ENCODE data around the gene GPR161.

GPR161 gene

DNA sequence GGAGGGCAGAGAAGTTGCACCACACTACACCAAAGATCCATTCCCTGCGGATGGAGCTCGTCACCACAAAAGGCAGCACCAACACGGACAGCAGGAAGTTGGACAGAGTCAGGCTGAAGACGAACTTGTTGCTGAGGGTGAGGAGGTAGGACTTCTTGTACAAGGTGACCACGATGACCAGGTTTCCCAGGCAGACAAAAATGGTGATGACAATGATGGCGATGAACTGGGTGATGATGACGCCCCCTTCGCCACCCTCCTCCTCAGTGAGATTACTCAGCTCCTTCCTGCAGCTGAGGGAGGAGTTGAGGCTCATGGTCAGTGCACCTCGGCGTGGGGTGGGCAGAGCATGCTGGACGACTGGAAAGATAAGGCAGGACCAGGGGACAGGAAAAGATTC, 32.2 kb downstream of the GPR161 start:
- DNase-seq = no peak

DNA sequence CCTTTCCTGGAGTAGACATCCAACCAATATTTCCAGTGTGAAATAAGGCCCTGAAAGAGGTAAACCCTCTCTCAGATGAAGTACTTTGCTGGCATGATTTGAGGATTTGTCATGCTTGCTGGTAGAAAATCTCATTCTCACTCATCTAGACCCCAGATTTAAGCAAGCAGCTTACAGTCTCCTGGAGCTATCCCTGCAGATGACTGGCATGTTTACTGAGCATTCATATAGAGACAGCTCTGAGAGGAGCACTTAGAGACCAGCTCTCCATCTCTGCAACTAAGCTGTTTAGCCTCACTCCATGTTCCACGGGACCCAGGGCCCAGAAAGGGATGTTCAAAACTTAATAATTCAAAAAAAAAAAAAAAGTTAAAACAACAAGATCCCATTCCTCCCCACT, 34.2 kb downstream of the GPR161 start:
- DNase-seq = no peak

DNA sequence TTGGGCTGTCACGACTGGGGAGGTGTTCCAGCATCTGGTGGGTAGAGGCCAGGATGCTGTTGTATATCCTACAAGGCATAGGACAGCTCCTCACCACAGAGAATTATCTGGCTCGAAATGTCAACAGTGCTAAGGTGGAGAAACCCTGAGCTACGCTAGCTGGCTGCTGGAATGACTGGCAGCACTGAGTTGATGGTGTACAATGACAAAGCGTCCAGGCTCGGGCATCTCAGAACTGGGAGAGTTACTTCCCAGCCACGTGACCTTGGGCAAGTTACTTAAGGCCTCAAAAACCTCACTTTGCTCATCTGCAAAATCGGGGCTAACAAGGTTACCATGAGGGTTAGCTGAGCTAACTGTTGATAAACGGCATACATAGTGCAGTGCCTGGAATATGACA, 35.4 kb downstream of the GPR161 start:
- DNase-seq = no peak

DNA sequence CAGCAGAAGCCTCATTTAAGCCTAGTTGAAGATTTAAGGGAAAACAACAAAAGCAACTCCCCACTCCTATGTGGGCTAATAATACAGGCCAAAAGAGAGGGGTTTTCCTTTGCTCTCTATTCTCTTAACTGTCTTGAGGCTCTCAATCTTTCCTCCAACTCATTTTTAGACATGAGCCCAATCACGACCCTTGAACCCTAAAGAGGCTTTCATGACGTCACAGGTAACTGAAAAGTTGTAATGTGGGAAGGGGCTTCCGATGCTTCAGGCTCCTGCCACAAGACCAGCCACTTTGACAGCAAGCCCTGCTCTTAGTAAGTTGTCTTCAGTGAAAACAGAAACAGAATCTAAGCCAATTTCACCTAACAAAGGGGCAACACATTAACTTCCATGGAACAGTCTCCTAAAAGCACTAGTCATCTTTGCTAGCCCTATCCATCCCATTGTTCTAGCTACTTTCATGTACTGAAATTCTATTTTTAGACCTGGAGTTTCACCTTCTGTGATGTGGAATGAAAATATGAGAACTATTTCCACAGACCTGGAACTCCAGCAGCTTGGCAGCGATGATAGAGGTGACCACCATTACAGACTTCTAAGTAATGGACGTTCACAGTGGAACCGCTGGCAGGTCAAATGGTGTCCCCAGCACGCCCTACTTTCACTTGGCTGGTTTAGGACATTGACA, 36.3 kb downstream of the GPR161 start:
- no peak for DNase-seq

DNA sequence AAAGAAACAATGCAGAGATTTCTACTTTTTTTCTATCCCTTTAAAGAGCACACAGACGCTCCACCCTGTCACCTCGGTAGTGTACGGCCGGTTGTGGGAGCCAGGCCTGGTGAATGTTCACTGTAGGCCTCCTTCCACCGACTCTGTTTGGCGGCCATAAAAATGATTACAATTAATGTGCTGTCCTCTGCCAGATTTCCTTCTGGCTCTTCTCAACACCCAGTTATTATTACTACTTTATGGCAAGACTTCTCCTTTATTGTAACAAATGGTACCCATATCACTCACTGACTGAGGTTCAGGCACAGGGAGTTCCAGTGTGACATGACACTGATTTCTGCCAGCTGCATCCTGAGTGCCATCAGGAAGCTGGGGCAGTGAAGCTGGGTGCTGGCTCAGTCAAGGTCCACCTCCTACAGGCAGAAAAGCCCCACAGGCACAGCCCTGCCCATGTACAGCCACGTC, 37.4 kb downstream of the GPR161 start:
- DNase-seq = no peak

DNA sequence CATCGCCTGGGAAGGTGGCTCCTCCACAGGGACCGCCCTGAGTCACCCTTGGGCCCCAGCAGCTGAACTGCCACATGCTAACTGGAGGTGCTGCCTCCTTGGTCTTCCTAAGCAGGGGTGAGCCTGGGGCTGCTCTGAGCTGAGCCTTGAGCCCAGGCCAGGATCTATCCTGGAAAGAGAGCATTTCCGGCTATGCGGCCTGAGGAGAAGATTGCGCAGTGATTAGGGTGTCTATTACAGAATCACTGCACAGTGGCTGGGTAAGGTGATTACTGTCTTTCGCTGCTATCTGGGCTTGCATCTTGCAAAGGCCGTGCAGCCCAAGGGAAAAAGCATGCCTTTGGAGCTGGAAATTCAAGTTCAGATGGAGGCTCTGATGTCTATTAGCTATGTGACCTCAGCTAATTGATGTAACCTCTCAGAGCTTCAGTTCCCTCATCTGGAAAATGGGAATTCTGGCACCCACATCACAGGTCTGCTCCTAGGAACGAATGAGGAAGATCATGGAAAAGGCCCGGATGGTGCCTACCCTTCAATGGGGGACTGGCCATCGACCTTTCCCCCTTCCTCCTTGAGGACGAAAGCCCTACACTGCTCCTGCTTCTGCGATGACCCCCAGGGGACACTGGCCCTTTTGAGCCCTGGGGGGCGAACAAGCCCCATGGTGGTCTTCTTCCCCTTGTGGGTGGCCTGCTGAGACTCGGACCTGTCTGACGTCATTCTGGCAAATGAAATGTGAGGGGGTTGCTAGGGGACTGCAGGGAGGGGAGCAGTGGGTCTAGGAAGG, 38.0 kb downstream of the GPR161 start:
- no peak for DNase-seq

DNA sequence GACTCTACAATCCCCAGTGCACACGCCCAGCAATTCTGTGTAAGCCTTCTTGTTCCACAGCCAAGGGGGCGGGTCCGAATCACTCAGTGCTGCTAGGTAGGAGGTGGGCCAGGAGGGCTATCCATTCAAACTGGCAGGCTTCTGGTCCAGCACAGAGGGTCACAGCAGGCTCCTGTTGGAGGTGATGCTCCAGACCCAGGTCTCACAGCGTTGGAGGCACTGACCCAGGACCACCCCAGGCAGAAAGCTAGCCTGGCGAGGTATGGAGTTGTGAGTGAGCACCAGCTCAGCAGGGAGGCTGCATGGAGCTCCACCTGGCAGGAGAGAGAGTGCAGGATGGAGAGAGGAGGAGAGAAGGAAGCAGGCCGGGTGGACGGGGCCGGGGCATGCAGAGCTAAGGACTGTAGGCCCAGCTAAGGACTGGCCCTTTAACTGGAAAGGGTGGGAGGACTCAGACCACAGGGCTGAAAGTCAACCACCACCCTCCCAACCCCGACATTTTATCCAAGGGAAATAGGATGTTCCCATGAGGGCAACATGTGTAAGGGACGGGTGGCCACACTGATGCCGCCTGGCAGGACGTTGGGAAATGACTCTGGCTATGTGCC, 38.7 kb downstream of the GPR161 start:
- no peak for DNase-seq

DNA sequence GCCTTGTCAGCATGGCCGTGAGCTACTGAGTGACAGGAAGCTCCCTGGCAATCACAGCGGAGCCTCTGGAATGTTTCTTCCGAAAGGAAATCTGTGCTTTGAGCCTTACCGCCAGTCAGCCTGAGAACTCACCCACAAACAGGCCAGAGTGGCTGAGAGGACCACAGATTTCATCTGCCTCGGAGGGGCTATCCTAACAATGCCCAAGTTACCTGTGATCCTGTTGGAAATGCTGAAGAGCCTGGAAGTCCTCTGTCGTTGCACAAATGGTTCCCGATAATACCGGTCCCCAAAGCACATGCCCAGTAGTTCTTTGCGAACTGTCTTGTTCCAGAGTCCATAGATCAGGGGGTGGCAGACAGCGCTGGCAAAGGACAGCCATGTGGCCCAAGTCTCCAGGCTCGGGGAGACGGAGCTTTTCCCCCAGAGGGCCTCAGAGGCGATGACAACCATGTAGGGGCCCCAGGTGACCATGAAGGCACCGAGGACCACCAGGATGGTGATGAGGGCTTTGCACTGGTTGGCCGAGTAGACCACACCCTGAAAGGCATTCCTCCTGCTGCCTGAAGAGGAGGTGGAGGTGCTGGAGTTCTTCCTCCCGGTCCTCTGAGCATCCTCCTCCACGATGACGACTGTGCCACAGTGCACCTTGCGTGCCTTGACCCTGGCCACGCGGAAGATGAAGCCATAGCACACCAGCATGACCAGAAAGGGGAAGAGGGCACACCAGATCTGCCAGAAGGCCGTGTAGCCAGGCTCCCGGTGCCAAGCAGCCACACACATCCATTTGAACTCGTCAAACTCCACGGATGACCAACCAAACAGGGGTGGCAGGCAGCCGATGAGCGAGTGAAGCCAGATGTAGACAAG, 40.2 kb downstream of the GPR161 start:
- no peak for DNase-seq

DNA sequence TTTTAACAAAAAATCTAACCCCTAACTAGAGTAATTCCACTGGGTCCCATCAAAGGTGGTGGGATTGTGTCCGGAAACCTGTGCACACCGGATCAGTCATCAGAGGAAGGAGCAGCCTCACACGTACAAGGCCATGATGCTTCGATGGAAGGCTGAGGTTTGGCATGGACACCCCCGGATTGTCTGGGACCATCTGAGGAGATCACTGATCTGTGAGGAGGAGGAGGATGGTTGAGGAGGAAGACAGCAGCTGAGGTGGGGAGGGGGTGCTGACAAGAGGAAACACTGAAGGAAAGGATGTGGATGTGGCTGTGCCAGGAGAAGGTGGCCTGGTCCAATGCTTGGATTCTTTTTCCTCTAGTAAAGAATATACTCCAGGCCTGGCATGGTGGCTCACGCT, 41.3 kb downstream of the GPR161 start:
- no peak for DNase-seq

DNA sequence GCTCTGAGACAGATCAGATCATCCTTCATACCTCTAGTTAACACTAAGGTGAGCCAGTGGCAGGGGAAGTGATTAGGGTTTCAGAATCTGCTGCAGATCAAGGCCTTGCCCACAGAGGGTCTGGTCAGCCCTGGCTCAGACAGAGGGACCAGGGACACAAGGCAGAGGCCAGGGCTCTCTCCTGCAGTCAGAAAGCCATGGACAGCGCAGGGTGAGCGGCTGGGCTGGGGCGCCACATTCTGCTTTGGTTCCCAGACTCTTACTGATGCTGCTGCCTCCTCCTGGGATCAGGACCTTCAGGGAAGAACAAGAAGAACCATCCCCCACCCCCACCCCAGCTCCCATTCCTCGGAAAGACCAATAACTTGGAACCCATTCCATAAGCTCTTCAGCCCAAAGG, 43.1 kb downstream of the GPR161 start:
- no peak for DNase-seq

DNA sequence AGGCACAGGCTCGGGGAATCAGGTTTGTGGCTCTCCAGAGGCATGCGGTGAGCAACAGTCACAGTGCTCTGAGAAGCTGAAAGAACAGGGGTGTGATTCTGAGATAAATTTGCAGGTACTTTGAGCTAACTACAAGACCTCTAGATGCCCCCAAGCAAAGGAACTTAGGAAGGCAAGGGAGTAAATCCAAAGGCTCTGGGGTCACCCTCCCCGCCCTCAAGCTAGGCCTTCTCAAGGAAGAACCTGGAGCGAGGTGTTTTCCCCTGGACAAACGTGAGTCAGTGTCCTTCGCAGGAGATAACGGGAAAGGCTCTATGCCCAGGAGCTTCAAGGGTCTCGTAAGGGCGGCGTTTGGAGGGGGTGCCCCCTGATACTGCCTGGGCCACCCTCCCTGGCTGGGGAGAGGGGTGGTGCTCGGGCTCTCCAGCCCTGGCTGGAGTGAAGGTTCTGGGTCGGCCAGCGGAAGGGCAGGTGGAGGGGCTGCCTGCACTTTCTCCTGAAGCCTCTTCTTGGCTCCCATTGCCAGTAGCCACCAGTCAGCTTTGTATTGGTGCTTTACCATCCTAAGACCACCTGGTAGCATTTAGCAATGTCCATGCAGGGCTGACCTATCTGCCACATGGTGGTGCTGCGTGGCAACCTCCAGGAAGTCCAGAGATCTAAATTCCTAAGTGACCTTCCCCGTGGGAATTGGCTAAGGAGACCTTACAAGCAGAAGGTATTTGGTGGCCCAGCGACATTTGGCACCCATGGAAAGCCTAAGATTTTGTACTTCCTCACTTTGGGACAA, 44.0 kb downstream of the GPR161 start:
- no peak for DNase-seq

DNA sequence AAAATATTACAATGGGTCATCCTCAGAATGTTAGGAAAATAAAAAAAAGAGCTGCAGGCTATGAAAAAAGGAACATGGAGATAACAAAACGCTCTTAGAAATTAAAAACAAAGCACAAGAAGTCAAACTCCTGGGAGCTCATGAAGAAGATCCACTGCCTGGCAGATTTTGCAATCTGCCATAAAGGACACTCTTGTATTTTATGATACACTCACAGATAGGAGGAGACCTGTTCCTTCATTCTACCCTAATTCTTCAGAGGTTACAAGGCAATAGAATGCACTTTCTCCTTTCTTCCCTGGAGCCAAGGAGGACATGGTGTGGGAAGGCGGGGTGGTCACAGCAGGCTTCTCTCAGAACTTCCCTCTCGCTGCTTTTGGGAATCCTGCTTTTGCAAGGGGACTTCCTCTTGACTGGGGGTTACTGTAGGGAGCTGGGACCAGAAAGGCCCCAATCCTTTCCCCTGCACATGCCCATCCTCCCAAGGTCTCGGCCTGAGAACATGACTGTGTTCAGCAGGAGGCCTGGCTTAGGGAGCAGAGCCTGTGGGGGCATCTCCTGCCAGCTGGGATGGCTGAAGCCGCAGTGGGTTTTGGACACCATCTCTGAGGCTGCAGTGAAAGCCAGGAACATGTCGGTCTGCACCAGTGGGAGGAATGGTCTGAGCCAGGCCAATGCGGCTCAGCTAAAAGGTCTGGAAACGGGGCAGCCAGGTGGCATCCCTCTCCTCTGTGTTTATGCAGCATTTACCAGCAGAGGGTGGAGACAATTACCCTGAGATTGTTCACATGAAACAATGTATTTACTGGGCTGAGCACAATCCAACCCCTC, 44.8 kb downstream of the GPR161 start:
- no peak for DNase-seq

DNA sequence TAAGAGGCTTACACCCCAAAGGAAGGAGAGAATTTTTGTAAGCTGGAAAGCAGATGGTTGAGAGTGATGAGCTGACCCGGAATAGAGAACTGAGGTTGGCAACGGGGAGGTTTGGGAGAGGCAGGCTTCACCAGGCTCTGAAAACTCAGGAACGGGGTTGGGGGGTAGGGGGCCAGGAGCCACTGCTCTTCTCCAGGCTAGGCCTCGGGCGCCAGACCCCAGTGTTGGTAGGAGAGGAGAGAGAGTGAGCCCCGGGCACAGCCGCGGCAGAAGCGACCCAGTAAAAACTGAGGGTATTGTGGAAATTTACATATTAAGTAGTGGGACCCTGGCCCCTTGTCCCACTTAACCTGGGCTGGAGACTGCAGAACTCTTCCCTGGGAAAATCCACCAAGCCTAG, 45.7 kb downstream of the GPR161 start:
- DNase-seq = no peak

DNA sequence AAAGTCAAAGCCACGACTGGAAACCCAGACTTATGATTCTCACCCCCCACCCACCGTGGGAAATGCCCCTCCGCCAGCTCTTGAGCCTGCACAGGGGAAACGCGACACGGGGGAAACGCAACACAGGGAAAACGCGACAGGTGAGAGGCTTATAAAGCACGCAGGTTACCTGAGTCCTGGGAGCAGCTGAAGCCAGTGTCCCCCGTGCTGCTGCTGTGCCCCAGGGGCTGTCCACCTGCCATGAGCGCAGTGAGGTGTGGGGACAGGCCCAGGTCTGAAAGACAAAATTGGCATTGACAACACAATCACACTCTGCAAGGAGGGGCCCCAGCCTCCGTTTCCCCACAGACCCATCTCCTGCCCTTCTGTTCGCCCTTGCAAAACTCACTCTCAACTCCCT, 46.3 kb downstream of the GPR161 start:
- DNase-seq = no peak

DNA sequence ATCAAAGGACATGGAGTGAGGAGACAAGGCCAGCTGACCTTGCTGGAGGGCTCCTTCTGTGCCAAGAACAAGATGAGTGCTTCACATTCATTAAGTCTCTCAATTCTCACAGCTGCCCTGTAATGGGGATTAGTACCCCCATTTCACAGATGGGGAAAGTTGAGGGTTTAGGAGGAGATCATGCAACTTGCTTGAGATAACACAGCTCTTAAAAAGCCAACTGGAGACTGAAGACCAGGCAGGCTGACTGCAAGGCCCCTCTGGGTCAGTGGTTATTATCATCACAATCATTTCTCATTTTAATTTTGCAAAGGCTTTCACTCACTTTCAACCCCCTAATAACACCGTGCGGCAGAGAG, 46.8 kb downstream of the GPR161 start:
- DNase-seq = no peak

DNA sequence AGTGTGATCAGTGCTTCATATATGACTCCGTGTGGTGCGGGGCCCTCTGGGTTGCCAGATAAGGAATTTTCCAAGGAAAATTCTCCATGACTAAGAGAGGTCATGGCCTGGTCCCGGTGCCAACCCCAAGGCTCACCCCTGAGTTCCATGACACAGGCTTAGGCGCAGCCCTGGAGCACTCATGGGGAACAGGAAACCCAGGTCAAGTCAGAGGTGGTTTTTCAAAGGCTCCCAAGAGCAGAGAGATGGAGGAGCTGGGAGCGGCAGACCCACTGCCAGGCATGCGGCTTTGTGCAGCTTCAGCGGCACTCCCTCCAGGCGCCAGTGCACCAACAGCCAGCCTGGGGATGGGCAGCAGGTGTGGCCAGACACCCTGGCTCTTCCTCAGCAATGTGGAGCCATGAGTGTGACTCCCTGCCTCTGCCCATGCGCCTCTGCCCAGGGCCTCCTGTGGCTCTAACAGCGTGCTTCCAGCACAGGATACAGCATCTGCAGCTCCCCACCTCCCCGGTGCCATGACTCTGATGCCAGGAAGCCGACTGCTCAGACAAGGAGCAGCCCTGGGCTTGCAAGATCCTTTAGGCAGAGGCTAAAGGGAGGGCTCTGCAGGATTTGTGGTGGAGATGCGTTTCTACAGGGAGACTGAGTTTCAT, 47.3 kb downstream of the GPR161 start:
- DNase-seq = no peak

DNA sequence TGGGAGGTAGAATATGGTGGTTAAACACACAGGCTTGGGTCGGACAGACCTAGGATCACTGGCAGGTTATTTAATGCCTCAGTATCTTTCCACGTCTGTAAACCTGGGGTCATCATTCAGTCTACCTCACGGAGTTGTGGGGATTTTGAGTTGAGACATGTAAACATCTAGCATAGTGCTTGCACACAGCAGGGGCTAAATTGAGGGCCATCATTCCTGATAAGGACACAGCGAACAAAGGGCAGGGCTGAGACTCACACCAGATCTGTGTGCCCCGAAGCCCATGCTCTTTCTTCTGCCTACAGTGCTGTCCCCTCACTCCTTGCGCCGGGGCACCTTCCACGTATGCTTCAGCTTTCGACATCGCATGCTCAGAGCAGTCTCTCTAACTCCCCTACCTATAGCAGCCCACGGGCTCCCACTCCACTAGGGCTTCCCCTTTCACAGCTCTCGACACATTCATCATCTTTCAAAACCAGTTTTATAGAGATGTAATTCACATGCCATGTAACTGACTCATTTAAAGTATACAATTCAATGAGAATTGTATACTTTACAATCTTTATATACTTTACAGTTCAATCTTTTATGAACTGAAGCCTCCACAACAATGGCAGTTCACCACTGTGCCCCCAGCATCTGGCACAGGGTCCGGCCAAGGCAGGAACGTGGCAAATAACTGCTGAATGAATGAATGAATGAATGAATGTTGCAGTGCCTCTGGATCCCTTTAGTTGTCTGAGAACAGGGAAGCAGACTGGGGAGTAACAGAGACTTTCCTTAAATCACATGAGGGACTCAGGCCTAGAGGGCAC, 48.0 kb downstream of the GPR161 start:
- no peak for DNase-seq

DNA sequence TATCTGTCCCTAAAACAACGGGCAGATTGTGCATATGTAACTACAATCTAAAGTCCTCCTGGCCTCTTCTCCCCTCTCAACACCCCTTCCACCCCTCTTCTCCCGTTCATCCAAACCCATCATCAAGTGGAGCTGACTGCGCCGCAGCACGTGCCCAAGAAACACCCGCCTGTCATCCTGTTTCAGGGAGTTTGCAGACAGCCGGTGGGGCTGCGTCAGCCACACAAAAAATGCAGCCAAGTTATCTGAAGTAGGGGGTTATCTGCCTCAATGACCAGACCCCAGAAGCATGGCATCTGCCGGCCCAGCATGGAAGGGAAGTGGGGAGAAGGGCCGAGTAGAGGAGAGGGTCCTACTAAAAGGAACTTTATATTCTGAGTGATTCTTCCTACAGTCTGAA, 49.0 kb downstream of the GPR161 start:
- DNase-seq = no peak

DNA sequence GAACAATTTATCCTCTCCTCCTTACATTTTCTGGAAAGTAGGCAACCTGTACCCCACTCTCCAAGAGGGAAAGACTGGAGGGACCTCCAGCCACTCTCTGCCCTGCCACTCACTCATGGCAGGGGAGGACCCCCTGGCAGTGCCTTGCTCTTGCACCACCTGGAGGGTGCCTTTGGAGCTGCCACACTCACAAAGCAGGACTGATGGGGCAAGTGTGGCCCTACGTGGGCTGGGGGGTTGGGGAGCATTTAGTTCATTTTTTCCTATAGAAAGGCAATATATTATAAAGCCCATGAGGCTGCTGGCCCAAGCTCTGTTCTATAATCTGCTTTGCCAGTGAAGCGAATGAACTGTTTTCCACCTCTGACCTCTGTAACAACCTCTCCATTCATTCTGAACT, 50.3 kb downstream of the GPR161 start:
- DNase-seq = no peak

DNA sequence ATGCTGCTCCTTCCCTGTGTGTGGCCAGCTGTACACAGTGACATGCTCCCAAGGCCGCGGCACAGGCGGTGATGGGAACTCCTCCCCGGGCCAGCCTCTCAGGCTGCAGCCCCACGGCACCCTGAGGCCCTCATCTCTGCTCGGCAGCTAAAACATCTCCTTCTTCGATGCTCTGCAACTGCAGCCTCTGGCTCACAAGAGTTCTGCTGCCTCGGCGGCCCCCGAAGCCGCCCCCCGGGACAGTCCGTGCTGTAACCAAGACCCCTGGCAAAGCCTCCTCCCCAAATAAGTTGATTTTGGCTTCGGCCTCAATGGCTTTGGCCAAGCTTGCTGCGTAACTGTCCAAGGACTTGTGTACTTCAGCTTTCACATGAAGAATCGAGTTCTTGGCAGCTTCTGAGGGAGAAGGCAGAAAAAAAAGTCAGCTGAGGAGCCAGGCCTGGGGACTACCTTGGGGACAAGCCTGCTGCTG, 51.3 kb downstream of the GPR161 start:
- no peak for DNase-seq
